HepG2 (cell line): ENCODE data around the gene CNTN5.

ENCODE experiments used
- ATF4 ChIP-seq, 2 experiments: fragments of 450-650 bp in 1 of 2; sonication (generic) in 1 of 2; formaldehyde crosslinking; IDR thresholded peaks; 2 replicates each; pipeline versions ENCODE4 v1.5.0 to v1.8.0; 2020 to 2022; ENCODE audit warnings: mild to moderate bottlenecking in 1 of 2, missing genetic modification reagents in 1 of 2
- BRF2 ChIP-seq: sonication (generic); formaldehyde crosslinking; IDR thresholded peaks from 2 replicates; pipeline ENCODE4 v1.8.1; 2022; ENCODE audit warnings: mild to moderate bottlenecking, missing genetic modification reagents
- GABPA ChIP-seq, 2 experiments: IDR thresholded peaks; 2 replicates each; pipeline ENCODE4 v1.6.1; 2011 to 2016; ENCODE audit warnings: low read depth in 2 of 2, low read length in 1 of 2, missing biosample characterization in 1 of 2, missing genetic modification characterization in 1 of 2
- HCFC1 ChIP-seq: fragments of 150-350 bp; IDR thresholded peaks from 2 replicates; pipeline ENCODE4 v1.6.1; 2014; ENCODE audit warnings: low read depth, low read length
- JUND ChIP-seq: sonication (generic); formaldehyde crosslinking; IDR thresholded peaks from 2 replicates; pipeline ENCODE4 v1.8.0; 2022; ENCODE audit warnings: mild to moderate bottlenecking, missing genetic modification reagents
- POLR2A ChIP-seq, 2 experiments: IDR thresholded peaks; 2 replicates each; pipeline ENCODE4 v1.6.1; 2011; ENCODE audit warnings: low read depth in 2 of 2, low read length in 2 of 2, mild to moderate bottlenecking in 1 of 2, moderate library complexity in 1 of 2; ENCODE audit not compliant: insufficient read depth in 1 of 2
- POLR2AphosphoS5 ChIP-seq: IDR thresholded peaks from 2 replicates; pipeline ENCODE4 v1.6.1; 2012; ENCODE audit warnings: low read depth, low read length
- PRDM15 ChIP-seq: sonication (generic); formaldehyde crosslinking; IDR thresholded peaks from 2 replicates; pipeline ENCODE4 v1.4.0; 2020; ENCODE audit warnings: missing genetic modification reagents
- USF2 ChIP-seq, 2 experiments: sonication (generic) in 1 of 2; formaldehyde crosslinking in 1 of 2; IDR thresholded peaks; 2 replicates each; pipeline versions ENCODE4 v1.5.1 to v1.6.1; 2011 to 2020; ENCODE audit warnings: borderline replicate concordance in 1 of 2, low read depth in 1 of 2, low read length in 1 of 2, mild to moderate bottlenecking in 1 of 2, missing genetic modification reagents in 1 of 2, moderate library complexity in 1 of 2
- ZNF20 ChIP-seq: sonication (generic); formaldehyde crosslinking; IDR thresholded peaks from 2 replicates; pipeline ENCODE4 v1.4.0; 2020; ENCODE audit warnings: mild to moderate bottlenecking, moderate library complexity, missing genetic modification reagents
- ZNF335 ChIP-seq: sonication (generic); formaldehyde crosslinking; IDR thresholded peaks from 2 replicates; pipeline ENCODE4 v1.4.0; 2020; ENCODE audit warnings: missing genetic modification reagents
- ZNF747 ChIP-seq: sonication (generic); formaldehyde crosslinking; IDR thresholded peaks from 2 replicates; pipeline ENCODE4 v1.8.1; 2023; ENCODE audit warnings: missing genetic modification reagents, mild to moderate bottlenecking, borderline replicate concordance

GRCh38 chr11:99066618-99067317, 46.0 kb downstream of the CNTN5 start:
- no peak for TF ChIP-seq ZNF747 (CRISPR knock-in tag)
- TF ChIP-seq BRF2 (CRISPR knock-in tag): no peak
- no peak for TF ChIP-seq USF2 (IDR thresholded peaks at IDR 0.05; ENCODE audit: low read depth, low read length)
- TF ChIP-seq USF2 (CRISPR knock-in tag; IDR thresholded peaks at IDR 0.05; ENCODE audit: borderline replicate concordance): no peak
- no peak for TF ChIP-seq POLR2AphosphoS5
- TF ChIP-seq JUND (CRISPR knock-in tag): no peak
- TF ChIP-seq GABPA (IDR thresholded peaks at IDR 0.05; ENCODE audit: low read depth, low read length): no peak
- no peak for TF ChIP-seq GABPA (CRISPR knock-in tag; IDR thresholded peaks at IDR 0.05; ENCODE audit: low read depth)
- TF ChIP-seq ZNF20 (CRISPR knock-in tag): no peak
- no peak for TF ChIP-seq POLR2A (IDR thresholded peaks at IDR 0.05; ENCODE audit: insufficient read depth in 1 of 2, low read depth in 2 of 2, low read length in 2 of 2)
- no peak for TF ChIP-seq PRDM15 (CRISPR knock-in tag)
- no peak for TF ChIP-seq ATF4 (CRISPR knock-in tag; IDR thresholded peaks at IDR 0.05)
- no peak for TF ChIP-seq ZNF335 (CRISPR knock-in tag)
- TF ChIP-seq HCFC1: no peak
